ENCODE data around the gene AKAP6. TPM values are rescaled to one million over a fixed set of nuclear protein-coding genes. Genes with fewer than 3 reads are reported as not detected.

The AKAP6 gene
- total and polyA plus RNA-seq, 4 donors = 0.42 to 3.2 (median 1.7) TPM

GRCh38 chr14:32394038-32394437 is 64.9 kb downstream of the AKAP6 start:
- WGBS = 94% methylated on average over 1 of the region's 1 CpG
- Histone ChIP-seq H3K9me3 (ENCODE audit: control insufficient read depth in 4 of 4, low read length in 3 of 4) (no peaks in the 10 kb centered on the region), H3K9ac (ENCODE audit: low read depth in 1 of 2, low read length in 2 of 2) (no peak overlapping the region), H3K27me3 (ENCODE audit: control insufficient read depth in 4 of 4, insufficient read depth in 4 of 4, low read length in 3 of 4) (no peaks in the 10 kb centered on the region), H3K4me1 (ENCODE audit: control insufficient read depth in 4 of 4, insufficient read depth in 4 of 4, low read length in 3 of 4) (peaks cover 0 to 6% (median 0%) of the 10 kb centered on the region in 4 donors), H3K4me3 (ENCODE audit: low read depth in 1 of 3, low read length in 3 of 3) (no peak overlapping the region), H3K36me3 (ENCODE audit: control insufficient read depth in 4 of 4, insufficient read depth in 3 of 4, low read depth in 1 of 4, low read length in 3 of 4) (no peaks in the 10 kb centered on the region), H3K27ac (ENCODE audit: low read depth in 1 of 2, low read length in 2 of 2) (no peak overlapping the region)
- no peak for TF ChIP-seq RXRA (IDR thresholded peaks at IDR 0.05)
- no peak for TF ChIP-seq YY1 (IDR thresholded peaks at IDR 0.05)
- TF ChIP-seq, protein P1, sequence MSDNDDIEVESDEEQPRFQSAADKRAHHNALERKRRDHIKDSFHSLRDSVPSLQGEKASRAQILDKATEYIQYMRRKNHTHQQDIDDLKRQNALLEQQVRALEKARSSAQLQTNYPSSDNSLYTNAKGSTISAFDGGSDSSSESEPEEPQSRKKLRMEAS (IDR thresholded peaks at IDR 0.05) = no peak
- no peak for TF ChIP-seq GABPA (IDR thresholded peaks at IDR 0.05 in 1 of 2, conservative IDR thresholded peaks at IDR 0.05 in 1 of 2)
- no peak for TF ChIP-seq FOXA1 (IDR thresholded peaks at IDR 0.05)
- TF ChIP-seq REST (IDR thresholded peaks at IDR 0.05) = no peak
- TF ChIP-seq, protein P2, sequence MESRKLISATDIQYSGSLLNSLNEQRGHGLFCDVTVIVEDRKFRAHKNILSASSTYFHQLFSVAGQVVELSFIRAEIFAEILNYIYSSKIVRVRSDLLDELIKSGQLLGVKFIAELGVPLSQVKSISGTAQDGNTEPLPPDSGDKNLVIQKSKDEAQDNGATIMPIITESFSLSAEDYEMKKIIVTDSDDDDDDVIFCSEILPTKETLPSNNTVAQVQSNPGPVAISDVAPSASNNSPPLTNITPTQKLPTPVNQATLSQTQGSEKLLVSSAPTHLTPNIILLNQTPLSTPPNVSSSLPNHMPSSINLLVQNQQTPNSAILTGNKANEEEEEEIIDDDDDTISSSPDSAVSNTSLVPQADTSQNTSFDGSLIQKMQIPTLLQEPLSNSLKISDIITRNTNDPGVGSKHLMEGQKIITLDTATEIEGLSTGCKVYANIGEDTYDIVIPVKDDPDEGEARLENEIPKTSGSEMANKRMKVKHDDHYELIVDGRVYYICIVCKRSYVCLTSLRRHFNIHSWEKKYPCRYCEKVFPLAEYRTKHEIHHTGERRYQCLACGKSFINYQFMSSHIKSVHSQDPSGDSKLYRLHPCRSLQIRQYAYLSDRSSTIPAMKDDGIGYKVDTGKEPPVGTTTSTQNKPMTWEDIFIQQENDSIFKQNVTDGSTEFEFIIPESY (IDR thresholded peaks at IDR 0.05) = no peak
- no peak for TF ChIP-seq HNF4G (IDR thresholded peaks at IDR 0.05)
- no peak for TF ChIP-seq EGR1 (IDR thresholded peaks at IDR 0.05; ENCODE audit: low read depth in 2 of 2)
- no peak for TF ChIP-seq TAF1 (conservative IDR thresholded peaks at IDR 0.05)
- no peak for TF ChIP-seq RAD21 (IDR thresholded peaks at IDR 0.05)
- TF ChIP-seq JUND (IDR thresholded peaks at IDR 0.05) = no peak
- TF ChIP-seq FOXA2 (IDR thresholded peaks at IDR 0.05) = no peak
- no peak for TF ChIP-seq HNF4A (conservative IDR thresholded peaks at IDR 0.05)
- TF ChIP-seq NR2F2 (IDR thresholded peaks at IDR 0.05) = no peak
- no peak for TF ChIP-seq SP1 (IDR thresholded peaks at IDR 0.05)
- TF ChIP-seq, protein P3, sequence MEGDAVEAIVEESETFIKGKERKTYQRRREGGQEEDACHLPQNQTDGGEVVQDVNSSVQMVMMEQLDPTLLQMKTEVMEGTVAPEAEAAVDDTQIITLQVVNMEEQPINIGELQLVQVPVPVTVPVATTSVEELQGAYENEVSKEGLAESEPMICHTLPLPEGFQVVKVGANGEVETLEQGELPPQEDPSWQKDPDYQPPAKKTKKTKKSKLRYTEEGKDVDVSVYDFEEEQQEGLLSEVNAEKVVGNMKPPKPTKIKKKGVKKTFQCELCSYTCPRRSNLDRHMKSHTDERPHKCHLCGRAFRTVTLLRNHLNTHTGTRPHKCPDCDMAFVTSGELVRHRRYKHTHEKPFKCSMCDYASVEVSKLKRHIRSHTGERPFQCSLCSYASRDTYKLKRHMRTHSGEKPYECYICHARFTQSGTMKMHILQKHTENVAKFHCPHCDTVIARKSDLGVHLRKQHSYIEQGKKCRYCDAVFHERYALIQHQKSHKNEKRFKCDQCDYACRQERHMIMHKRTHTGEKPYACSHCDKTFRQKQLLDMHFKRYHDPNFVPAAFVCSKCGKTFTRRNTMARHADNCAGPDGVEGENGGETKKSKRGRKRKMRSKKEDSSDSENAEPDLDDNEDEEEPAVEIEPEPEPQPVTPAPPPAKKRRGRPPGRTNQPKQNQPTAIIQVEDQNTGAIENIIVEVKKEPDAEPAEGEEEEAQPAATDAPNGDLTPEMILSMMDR (IDR thresholded peaks at IDR 0.05; ENCODE audit: low read depth, low read length, missing input control) = no peak
- no peak for DNase-seq (ENCODE audit: low spot score)

DNA sequence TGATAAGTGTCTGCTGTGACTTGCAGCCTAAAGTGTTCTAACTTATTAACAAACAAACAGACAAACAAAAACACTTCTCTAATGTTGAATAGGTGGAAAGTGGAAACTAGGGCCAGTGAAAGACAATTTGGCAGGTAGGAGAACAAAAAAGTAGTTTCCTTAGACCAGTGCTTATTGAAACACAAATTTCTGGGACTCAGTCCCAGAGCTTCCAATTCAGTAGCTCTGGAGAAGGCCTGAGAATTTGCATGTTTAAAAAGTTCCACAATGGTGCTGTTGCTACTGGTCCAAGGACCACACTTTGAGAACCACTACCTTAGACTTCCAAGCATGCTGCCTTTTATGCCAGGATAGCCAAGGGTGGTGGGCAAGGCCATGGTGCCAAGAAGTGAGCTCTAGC is 67.8 kb downstream of the AKAP6 start:
- Histone ChIP-seq H3K27me3 (ENCODE audit: control insufficient read depth in 4 of 4, insufficient read depth in 4 of 4, low read length in 3 of 4) (no peaks in the 10 kb centered on the region), H3K9me3 (ENCODE audit: control insufficient read depth in 4 of 4, low read length in 3 of 4) (no peaks in the 10 kb centered on the region), H3K9ac (ENCODE audit: low read depth in 1 of 2, low read length in 2 of 2) (no peak overlapping the region), H3K4me1 (ENCODE audit: control insufficient read depth in 4 of 4, insufficient read depth in 4 of 4, low read length in 3 of 4) (peaks cover 0 to 6% (median 0%) of the 10 kb centered on the region in 4 donors), H3K4me3 (ENCODE audit: low read depth in 1 of 3, low read length in 3 of 3) (no peak overlapping the region), H3K27ac (ENCODE audit: low read depth in 1 of 2, low read length in 2 of 2) (no peak overlapping the region), H3K36me3 (ENCODE audit: control insufficient read depth in 4 of 4, insufficient read depth in 3 of 4, low read depth in 1 of 4, low read length in 3 of 4) (no peaks in the 10 kb centered on the region)
- no peak for DNase-seq (ENCODE audit: low spot score)
- TF ChIP-seq REST (IDR thresholded peaks at IDR 0.05) = no peak
- TF ChIP-seq JUND (IDR thresholded peaks at IDR 0.05) = no peak
- no peak for TF ChIP-seq GABPA (IDR thresholded peaks at IDR 0.05 in 1 of 2, conservative IDR thresholded peaks at IDR 0.05 in 1 of 2)
- no peak for TF ChIP-seq SP1 (IDR thresholded peaks at IDR 0.05)
- no peak for TF ChIP-seq YY1 (IDR thresholded peaks at IDR 0.05)
- no peak for TF ChIP-seq HNF4G (IDR thresholded peaks at IDR 0.05)
- no peak for TF ChIP-seq RXRA (IDR thresholded peaks at IDR 0.05)
- no peak for TF ChIP-seq FOXA1 (IDR thresholded peaks at IDR 0.05)
- no peak for TF ChIP-seq FOXA2 (IDR thresholded peaks at IDR 0.05)
- TF ChIP-seq ATF3 (IDR thresholded peaks at IDR 0.05) = no peak
- TF ChIP-seq TAF1 (conservative IDR thresholded peaks at IDR 0.05) = no peak
- TF ChIP-seq, protein P2 (IDR thresholded peaks at IDR 0.05) = no peak
- TF ChIP-seq RAD21 (IDR thresholded peaks at IDR 0.05) = no peak
- no peak for TF ChIP-seq EGR1 (IDR thresholded peaks at IDR 0.05; ENCODE audit: low read depth in 2 of 2)
